SJSA1 (cell line): ENCODE data around the gene DYNC1I1. TPM values are rescaled to one million over a fixed set of nuclear protein-coding genes. Genes with fewer than 3 reads are reported as not detected.
A peak's percentile ranks its signal among the peaks of the same experiment; 100 is the strongest.

Experiments used
- DNase-seq, 2 experiments: peaks; one replicate each; pipeline ENCODE4 v3.0.0-alpha.2; 2015 to 2020; ENCODE audit warnings: low spot score in 2 of 2, low read depth in 1 of 2
- H3K27ac ChIP-seq: fragments of 250-450 bp; sonication (Bioruptor Pico); 2 replicates; pipeline ENCODE4 v1.5.1; 2020; ENCODE audit warnings: mild to moderate bottlenecking, moderate library complexity
- H3K27me3 ChIP-seq: fragments of 250-450 bp; sonication (Bioruptor Pico); replicated peaks from 2 replicates; pipeline ENCODE4 v1.5.1; 2020; ENCODE audit warnings: mild to moderate bottlenecking, moderate library complexity
- H3K36me3 ChIP-seq: fragments of 250-450 bp; sonication (Bioruptor Pico); 2 replicates; pipeline ENCODE4 v1.5.1; 2020; ENCODE audit warnings: mild to moderate bottlenecking
- H3K4me1 ChIP-seq: fragments of 250-450 bp; sonication (Bioruptor Pico); replicated peaks from 2 replicates; pipeline ENCODE4 v1.6.1; 2021; ENCODE audit warnings: mild to moderate bottlenecking
- H3K4me3 ChIP-seq: fragments of 250-450 bp; sonication (Bioruptor Pico); 2 replicates; pipeline ENCODE4 v1.5.1; 2020; ENCODE audit warnings: mild to moderate bottlenecking
- H3K9me3 ChIP-seq: fragments of 250-450 bp; sonication (Bioruptor Pico); replicated peaks from 2 replicates; pipeline ENCODE4 v1.5.1; 2020; ENCODE audit warnings: mild to moderate bottlenecking
- total RNA-seq: library from RNA; depleted of rRNA; stranded (reverse); fragments of >200 nt; shearing (Covaris generic); gene quantifications from 2 replicates; pipeline ENCODE4 v1.2.3, GENCODE V29; 2014

The DYNC1I1 gene
- total RNA-seq, 1 experiment from 2014 or later, result 6.2 TPM

DNA sequence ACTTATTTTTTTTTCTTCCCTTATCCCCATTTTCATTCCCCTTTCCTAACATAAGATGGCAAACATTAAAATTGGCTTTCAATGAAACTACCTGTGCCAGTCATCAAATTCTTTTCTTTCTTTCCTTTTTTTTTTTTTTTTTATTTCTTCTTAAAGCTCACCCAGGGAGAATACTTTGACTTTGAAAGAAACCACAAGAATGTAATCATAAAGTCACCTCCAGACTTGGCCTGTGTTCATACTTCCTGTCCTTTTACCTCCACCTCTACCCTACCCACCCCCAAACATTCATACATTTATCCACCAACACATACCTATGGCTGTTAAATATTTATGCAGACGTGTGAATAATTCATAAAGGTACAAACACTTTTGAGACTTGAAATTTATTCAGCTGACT lies 295.0 kb downstream of the DYNC1I1 start:
- Histone ChIP-seq H3K27ac (no peak overlapping the region), H3K4me3 (no peak overlapping the region), H3K4me1 (peaks cover 20% of the 10 kb centered on the region), H3K36me3 (no peaks in the 10 kb centered on the region), H3K9me3 (no peaks in the 10 kb centered on the region), H3K27me3 (no peaks in the 10 kb centered on the region)
- peak in 1 of 2 experiments; percentile 24 for DNase-seq

DNA sequence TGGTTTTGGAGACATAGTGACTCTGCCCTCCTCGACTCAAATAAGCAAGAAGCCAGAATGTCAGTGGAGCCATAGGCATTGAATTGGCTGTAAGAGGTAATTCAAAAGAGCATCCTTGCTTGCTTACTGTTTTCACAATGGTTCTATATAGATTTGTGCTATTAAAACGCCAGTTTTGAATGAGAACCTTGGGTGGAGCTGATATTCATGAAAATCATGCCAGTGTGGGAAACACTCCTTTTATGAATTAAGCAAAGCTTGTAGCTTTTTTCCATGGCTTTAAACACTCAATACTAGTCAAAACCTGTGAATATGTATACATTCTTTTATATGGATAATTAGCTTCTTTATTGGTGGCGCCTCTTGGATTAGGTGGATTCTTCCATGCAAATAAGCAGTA lies 297.0 kb downstream of the DYNC1I1 start:
- H3K4me1 ChIP-seq, result peaks cover 20% of the 10 kb centered on the region
- H3K27me3 ChIP-seq, result no peaks in the 10 kb centered on the region
- no peak overlapping the region for H3K27ac ChIP-seq
- no peak overlapping the region for H3K4me3 ChIP-seq
- H3K36me3 ChIP-seq, result no peaks in the 10 kb centered on the region
- DNase-seq, result no peak
- no peaks in the 10 kb centered on the region for H3K9me3 ChIP-seq

DNA sequence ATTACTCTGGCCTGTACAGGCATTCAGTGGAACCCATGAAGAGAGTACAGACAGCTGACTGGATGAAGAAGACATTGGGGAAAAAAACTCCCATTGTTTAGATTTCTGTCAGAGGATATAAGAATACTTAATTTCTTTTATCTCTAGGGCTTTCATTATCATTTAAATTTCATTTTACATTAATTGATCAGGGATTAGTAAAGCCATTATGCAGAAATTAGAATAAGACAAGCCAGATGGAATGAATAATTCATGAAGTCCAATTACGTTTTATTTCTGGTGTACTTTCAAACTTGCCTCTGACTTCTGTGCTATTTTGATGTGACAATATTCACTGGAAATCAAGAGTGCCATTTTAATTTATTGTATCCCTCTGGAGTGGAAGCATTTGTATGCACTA lies 302.5 kb downstream of the DYNC1I1 start:
- no peak for DNase-seq
- H3K4me3 ChIP-seq, result no peak overlapping the region
- no peaks in the 10 kb centered on the region for H3K27me3 ChIP-seq

DNA sequence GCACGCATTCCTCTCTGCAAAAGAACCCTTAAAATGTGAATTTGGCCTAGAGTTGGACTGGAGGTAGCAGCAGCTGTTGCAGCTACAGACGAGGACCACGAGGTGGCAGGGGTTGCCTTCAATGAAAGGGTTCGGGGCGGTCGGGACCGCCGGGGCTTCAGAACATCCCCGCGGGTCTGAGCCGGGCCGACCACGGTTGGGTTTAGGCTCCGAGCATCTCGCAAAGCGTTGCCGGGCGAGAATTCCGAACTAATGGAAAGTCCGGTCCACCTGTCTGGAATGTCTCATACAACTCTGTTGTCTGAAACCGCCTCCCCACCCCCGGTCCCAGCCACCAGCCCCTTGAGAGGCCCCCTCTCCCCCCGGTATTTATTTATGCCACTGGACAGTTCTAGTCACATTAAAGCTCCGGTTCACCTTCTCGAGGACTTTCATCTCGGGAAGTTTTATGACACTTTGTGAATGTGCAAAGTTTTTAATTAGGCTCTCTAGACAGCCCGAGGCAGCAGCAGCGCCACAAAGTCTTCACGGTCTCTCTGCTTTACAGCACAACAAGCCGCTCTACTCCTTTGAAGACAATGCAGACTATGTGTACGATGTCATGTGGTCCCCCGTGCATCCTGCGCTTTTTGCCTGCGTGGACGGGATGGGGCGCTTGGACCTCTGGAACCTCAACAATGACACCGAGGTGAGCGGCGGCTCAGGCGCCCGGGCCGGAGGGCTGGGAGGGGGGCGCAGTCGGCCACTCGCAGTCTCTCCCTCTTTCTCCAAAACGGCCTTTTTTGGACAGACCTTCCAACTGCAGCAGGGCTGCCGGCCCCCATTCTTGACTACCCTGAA lies 303.4 kb downstream of the DYNC1I1 start:
- Histone ChIP-seq H3K4me3 (peak overlapping the region; percentile 43), H3K36me3 (no peaks in the 10 kb centered on the region), H3K4me1 (peaks cover 5% of the 10 kb centered on the region), H3K27ac (no peak overlapping the region; the same call in 1 of the 2 replicates), H3K9me3 (no peaks in the 10 kb centered on the region), H3K27me3 (no peaks in the 10 kb centered on the region)
- peak; percentile 61 to 74 for DNase-seq

More for the DNA sequence above, 302.5 kb downstream of the DYNC1I1 start:
- Histone ChIP-seq H3K9me3 (no peaks in the 10 kb centered on the region), H3K27ac (no peak overlapping the region), H3K4me1 (peaks cover 13% of the 10 kb centered on the region), H3K36me3 (no peaks in the 10 kb centered on the region)

DNA sequence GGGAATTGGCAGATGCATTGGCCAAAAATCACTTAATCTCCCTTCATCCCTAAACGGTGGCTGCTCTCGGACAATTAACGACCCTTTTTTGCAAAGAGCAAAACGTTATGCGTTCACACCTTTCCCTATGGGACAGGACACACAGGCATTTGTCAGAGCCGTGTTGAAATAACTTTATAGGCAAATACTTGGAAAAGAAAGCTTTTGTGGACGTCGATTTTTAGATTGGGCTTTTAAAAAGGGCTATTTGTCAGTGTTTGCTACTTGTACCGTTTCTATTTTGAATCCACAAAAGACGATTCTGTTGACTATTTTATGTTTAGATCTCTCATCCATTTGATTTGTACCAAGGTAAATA lies 304.0 kb downstream of the DYNC1I1 start:
- H3K9me3 ChIP-seq, result no peaks in the 10 kb centered on the region
- DNase-seq, result no peak
- H3K4me1 ChIP-seq, result peaks cover 5% of the 10 kb centered on the region; the same call in 1 of the 2 replicates
- no peak overlapping the region for H3K27ac ChIP-seq
- H3K36me3 ChIP-seq, result no peaks in the 10 kb centered on the region
- no peaks in the 10 kb centered on the region for H3K27me3 ChIP-seq
- H3K4me3 ChIP-seq, result peak overlapping the region; percentile 43

DNA sequence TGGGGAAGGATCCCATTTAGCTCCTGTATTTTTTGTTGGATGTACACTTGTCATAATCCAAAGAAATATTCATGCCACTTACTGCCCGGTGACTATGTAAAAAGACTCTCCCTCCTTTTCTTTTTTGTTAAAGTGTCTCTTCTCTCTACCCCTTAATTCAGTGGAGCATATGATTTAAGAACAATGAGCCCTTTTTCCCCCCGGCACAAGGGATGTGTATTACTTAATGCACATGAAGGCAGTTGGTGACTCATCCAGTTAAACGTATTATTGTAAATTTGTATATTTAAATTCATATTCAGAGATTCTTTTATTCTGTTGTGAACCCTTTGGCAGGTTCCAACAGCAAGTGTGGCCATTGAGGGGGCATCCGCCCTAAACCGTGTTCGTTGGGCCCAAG lies 307.7 kb downstream of the DYNC1I1 start:
- DNase-seq, result no peak
- H3K4me3 ChIP-seq, result no peak overlapping the region
- peaks cover 10% of the 10 kb centered on the region for H3K4me1 ChIP-seq
- H3K9me3 ChIP-seq, result no peaks in the 10 kb centered on the region
- H3K36me3 ChIP-seq, result no peaks in the 10 kb centered on the region
- no peaks in the 10 kb centered on the region for H3K27me3 ChIP-seq
- no peak overlapping the region for H3K27ac ChIP-seq

DNA sequence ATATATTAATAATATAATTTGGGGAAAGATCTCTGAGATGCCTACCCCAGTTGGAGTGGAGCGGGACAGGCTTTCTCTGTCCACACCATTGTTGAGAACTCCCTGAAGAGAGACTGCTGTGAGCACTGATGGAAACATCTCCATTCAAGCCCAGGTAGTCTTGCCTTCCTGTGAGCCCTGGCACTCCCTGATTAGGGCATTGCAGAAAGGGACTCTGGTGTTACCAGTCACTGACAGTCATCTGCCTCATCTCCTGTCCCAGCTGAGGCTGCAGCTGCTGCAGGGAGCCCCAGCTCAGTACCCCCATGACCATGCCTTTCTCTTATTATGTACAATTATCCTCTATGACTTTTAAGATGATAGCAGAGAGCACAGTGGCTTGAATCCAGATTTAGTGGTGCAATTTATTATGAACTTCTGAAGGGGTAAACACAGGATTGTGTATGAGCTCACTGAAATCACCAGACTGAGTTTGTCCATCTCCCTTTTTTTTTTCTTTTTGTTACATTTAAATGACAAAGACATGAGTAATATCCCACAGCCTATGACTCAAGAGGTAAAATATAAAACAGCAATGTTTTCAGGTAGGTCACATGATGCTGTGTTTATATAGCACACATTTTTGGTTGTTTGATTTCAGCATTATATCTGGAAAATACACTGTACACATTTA lies 312.7 kb downstream of the DYNC1I1 start:
- Histone ChIP-seq H3K4me3 (no peak overlapping the region), H3K27me3 (no peaks in the 10 kb centered on the region), H3K27ac (peak overlapping the region; percentile 49), H3K9me3 (no peaks in the 10 kb centered on the region), H3K4me1 (peaks cover 36% of the 10 kb centered on the region), H3K36me3 (no peaks in the 10 kb centered on the region)
- DNase-seq, result peak in 1 of 2 experiments; percentile 78

DNA sequence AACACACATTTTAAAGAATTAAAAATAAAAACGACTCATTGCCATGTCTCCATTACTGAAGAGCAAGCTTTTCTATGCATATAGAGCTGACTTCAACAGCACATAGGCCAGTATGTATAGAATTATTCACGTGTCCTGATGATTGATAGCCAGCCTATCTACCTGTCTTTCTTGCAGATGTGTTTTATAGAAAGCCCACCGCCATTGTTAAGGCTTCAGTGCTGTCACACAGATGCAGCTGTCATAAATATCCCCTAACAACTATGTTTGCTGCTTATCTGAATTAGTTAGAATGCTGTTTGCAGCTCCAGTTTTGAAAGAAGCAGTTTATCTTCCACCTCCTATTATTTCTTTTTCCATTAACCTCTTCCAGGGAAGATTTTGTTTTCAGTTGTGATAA lies 313.6 kb downstream of the DYNC1I1 start:
- no peak for DNase-seq
- Histone ChIP-seq H3K36me3 (no peaks in the 10 kb centered on the region), H3K9me3 (no peaks in the 10 kb centered on the region), H3K4me1 (peaks cover 45% of the 10 kb centered on the region), H3K27me3 (no peaks in the 10 kb centered on the region), H3K27ac (no peak overlapping the region), H3K4me3 (no peak overlapping the region)

DNA sequence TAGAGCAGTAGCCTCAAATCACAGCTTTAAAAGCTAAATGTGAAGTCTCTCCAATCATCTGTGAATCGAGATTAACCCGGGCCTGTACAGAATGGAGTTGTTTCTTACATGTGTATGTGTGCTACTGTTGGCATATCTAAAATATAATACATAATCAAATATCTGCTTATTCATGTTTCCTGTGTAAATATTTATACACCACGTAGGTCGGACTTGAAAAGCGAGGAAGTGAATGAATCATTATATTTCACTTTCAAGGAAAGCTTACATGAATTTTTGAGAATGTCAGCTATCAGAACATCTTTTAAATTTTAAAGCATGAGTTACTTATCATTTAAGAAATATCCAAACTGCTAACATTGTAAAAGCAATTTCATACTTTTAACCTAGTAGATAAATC lies 316.2 kb downstream of the DYNC1I1 start:
- Histone ChIP-seq H3K27me3 (no peaks in the 10 kb centered on the region), H3K4me3 (no peak overlapping the region), H3K36me3 (no peaks in the 10 kb centered on the region), H3K9me3 (no peaks in the 10 kb centered on the region), H3K4me1 (peaks cover 72% of the 10 kb centered on the region), H3K27ac (peak overlapping the region; percentile 50)
- peak in 1 of 2 experiments; percentile 46 for DNase-seq

DNA sequence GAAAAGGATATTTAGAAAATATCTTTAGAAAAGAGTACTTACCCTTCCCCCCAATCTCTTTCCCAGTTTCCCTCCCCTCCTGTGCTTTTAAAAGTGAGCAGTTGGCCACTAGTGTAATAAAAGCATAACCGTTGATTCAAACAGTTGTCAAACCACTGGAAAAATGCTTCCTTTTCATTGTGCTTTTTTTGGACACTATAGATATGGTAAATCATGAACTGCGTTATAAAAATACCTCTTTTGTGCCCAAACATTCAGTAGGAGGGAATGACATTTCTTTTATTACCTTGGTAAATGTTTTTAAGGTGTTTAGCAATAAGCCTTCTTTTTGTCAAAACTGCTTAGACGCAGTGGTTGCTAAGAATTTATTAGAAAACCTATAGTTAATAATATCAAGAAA lies 317.2 kb downstream of the DYNC1I1 start:
- Histone ChIP-seq H3K9me3 (no peaks in the 10 kb centered on the region), H3K27ac (peak overlapping the region; percentile 50), H3K4me1 (peaks cover 80% of the 10 kb centered on the region), H3K36me3 (no peaks in the 10 kb centered on the region), H3K4me3 (no peak overlapping the region), H3K27me3 (no peaks in the 10 kb centered on the region)
- DNase-seq, result peak in 1 of 2 experiments; percentile 44

DNA sequence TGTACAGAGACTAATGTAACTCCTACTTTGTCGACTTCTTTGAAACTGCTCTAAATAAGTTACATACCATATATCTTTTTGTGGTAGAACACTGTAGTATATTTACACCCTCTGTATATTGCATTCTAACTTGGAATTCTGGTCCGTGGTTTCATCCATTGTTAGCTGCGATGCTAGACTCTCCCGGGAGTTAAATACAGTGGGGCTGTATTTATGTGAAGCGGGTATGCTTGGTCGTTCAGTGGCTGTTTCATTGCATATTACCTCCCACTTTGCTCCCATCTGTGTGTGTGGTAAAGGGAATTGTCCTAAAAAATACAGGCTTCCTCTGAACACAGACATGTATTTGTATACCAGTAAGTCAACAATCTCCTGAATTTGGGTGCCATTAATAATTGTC lies 318.4 kb downstream of the DYNC1I1 start:
- Histone ChIP-seq H3K4me1 (peaks cover 68% of the 10 kb centered on the region), H3K36me3 (no peaks in the 10 kb centered on the region), H3K27me3 (no peaks in the 10 kb centered on the region), H3K4me3 (no peak overlapping the region), H3K27ac (peak overlapping the region; percentile 50), H3K9me3 (no peaks in the 10 kb centered on the region)
- peak; percentile 71 to 87 for DNase-seq

DNA sequence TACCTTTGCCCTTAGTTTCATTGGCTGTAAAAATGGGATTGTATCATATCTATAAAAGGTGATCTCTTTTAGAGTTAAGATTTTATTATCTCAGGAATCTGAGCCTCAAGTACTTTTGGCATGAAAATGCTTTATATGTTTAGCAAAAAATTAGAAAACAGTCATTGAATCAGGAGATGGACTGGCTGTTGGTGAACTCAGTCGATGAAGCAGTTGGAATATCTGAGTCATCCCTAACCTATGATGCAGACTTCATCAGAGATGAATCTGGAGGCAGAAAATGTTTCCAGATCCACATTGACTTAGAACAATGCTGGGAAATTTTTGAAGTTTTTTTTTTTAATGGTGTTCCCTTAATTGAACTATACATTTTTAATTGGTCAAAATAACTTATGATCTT lies 321.1 kb downstream of the DYNC1I1 start:
- Histone ChIP-seq H3K27me3 (no peaks in the 10 kb centered on the region), H3K4me1 (peaks cover 64% of the 10 kb centered on the region), H3K4me3 (no peak overlapping the region), H3K9me3 (no peaks in the 10 kb centered on the region), H3K36me3 (no peaks in the 10 kb centered on the region), H3K27ac (peak overlapping the region; percentile 71)
- DNase-seq, result peak in 1 of 2 experiments; percentile 66

DNA sequence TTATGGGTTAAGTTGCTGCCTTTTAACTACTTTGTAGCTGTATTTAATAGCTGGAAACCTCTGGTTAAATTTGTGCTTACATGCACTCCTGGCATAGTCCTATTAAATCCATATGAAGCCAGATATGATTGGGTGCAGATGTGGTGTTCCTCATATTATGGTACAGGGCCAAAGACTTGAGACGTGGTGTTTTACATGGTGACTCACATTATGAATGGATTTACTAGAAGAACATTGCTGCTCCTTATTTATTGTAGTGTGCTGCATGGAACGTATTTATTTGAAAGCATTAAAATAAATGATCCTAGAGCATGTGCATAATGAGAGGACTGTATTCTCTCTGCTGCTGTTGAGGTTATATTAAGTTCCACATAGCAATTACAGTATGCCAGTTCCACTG lies 325.5 kb downstream of the DYNC1I1 start:
- peaks cover 8% of the 10 kb centered on the region; the same call in 1 of the 2 replicates for H3K9me3 ChIP-seq
- no peak overlapping the region for H3K4me3 ChIP-seq
- H3K27me3 ChIP-seq, result no peaks in the 10 kb centered on the region
- no peak for DNase-seq
- H3K27ac ChIP-seq, result no peak overlapping the region
- peaks cover 30% of the 10 kb centered on the region for H3K4me1 ChIP-seq
- H3K36me3 ChIP-seq, result no peaks in the 10 kb centered on the region

DNA sequence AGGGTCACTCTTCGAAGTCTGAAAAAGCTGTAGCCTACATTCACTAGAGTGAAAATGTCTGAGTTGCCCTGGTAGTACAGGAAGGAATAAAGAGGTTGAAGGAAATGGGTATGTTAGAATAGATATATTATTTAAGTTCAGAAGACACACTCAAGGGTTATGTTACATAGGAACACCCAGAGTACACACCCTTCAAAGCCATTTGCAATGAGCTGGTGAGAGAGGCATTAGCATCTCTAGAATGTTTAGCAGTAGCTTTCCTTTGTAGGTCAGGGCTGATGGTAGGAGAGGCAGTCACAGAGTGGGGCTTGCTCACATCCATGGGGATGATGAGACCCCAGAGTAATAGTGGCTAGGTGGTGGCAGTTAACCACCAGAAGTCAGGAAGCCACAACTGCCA lies 328.4 kb downstream of the DYNC1I1 start:
- H3K4me3 ChIP-seq, result no peak overlapping the region
- no peak overlapping the region for H3K27ac ChIP-seq
- peaks cover 14% of the 10 kb centered on the region for H3K4me1 ChIP-seq
- peaks cover 8% of the 10 kb centered on the region; the same call in 1 of the 2 replicates for H3K9me3 ChIP-seq
- no peaks in the 10 kb centered on the region for H3K27me3 ChIP-seq
- no peaks in the 10 kb centered on the region for H3K36me3 ChIP-seq
- no peak for DNase-seq
